ENCODE measurements around the gene S100A6. TPM values are rescaled to one million over a fixed set of nuclear protein-coding genes. Genes with fewer than 3 reads are reported as not detected.

Gene S100A6
- total and polyA plus RNA-seq, 4 donors: 5.7 to 124 (median 28.7) TPM

- Histone ChIP-seq H3K27ac (ENCODE audit: low read depth in 1 of 2, low read length in 2 of 2) (no peak overlapping the region), H3K36me3 (ENCODE audit: control insufficient read depth in 4 of 4, insufficient read depth in 3 of 4, low read depth in 1 of 4, low read length in 3 of 4) (no peaks in the 10 kb centered on the region), H3K4me1 (ENCODE audit: control insufficient read depth in 4 of 4, insufficient read depth in 4 of 4, low read length in 3 of 4) (no peaks in the 10 kb centered on the region), H3K27me3 (ENCODE audit: control insufficient read depth in 4 of 4, insufficient read depth in 4 of 4, low read length in 3 of 4) (no peaks in the 10 kb centered on the region), H3K4me3 (ENCODE audit: low read depth in 1 of 3, low read length in 3 of 3) (no peak overlapping the region), H3K9me3 (ENCODE audit: control insufficient read depth in 4 of 4, low read length in 3 of 4) (no peaks in the 10 kb centered on the region), H3K9ac (ENCODE audit: low read depth in 1 of 2, low read length in 2 of 2) (no peak overlapping the region)
- DNase-seq (ENCODE audit: low spot score): no peak
- 80% methylated on average over 13 of the region's 13 CpGs for WGBS
- TF ChIP-seq EGR1 (IDR thresholded peaks at IDR 0.05; ENCODE audit: low read depth in 2 of 2) (no peak), RXRA (IDR thresholded peaks at IDR 0.05) (no peak), CTCF (IDR thresholded peaks at IDR 0.05; ENCODE audit: low read depth, low read length, missing input control) (no peak), REST (IDR thresholded peaks at IDR 0.05) (no peak), HNF4G (IDR thresholded peaks at IDR 0.05) (no peak), ZBTB33 (IDR thresholded peaks at IDR 0.05) (no peak), HNF4A (conservative IDR thresholded peaks at IDR 0.05) (no peak), GABPA (IDR thresholded peaks at IDR 0.05 in 1 of 2, conservative IDR thresholded peaks at IDR 0.05 in 1 of 2) (no peak)
Observed at GRCh38 chr1:153542956-153543711, 7.3 kb upstream of the S100A6 start.

GRCh38 chr1:153541641-153542590 is 6.1 kb upstream of the S100A6 start:
- Histone ChIP-seq H3K27me3 (ENCODE audit: control insufficient read depth in 4 of 4, insufficient read depth in 4 of 4, low read length in 3 of 4) (no peaks in the 10 kb centered on the region), H3K36me3 (ENCODE audit: control insufficient read depth in 4 of 4, insufficient read depth in 3 of 4, low read depth in 1 of 4, low read length in 3 of 4) (no peaks in the 10 kb centered on the region), H3K9ac (ENCODE audit: low read depth in 1 of 2, low read length in 2 of 2) (no peak overlapping the region), H3K4me1 (ENCODE audit: control insufficient read depth in 4 of 4, insufficient read depth in 4 of 4, low read length in 3 of 4) (no peaks in the 10 kb centered on the region), H3K9me3 (ENCODE audit: control insufficient read depth in 4 of 4, low read length in 3 of 4) (no peaks in the 10 kb centered on the region), H3K27ac (ENCODE audit: low read depth in 1 of 2, low read length in 2 of 2) (no peak overlapping the region), H3K4me3 (ENCODE audit: low read depth in 1 of 3, low read length in 3 of 3) (no peak overlapping the region)
- DNase-seq (ENCODE audit: low spot score): no peak
- 85% methylated on average over 13 of the region's 13 CpGs for WGBS
- TF ChIP-seq JUND (IDR thresholded peaks at IDR 0.05) (no peak), REST (IDR thresholded peaks at IDR 0.05) (no peak), ATF3 (IDR thresholded peaks at IDR 0.05) (no peak), HNF4A (conservative IDR thresholded peaks at IDR 0.05) (no peak), GABPA (IDR thresholded peaks at IDR 0.05 in 1 of 2, conservative IDR thresholded peaks at IDR 0.05 in 1 of 2) (no peak), NR2F2 (IDR thresholded peaks at IDR 0.05) (no peak), TAF1 (conservative IDR thresholded peaks at IDR 0.05) (no peak)

All from liver (tissue), 9 donors.